ENCODE data around the gene DMRT2. TPM values are rescaled to one million over a fixed set of nuclear protein-coding genes. Genes with fewer than 3 reads are reported as not detected.

DMRT2 gene
- total and polyA plus RNA-seq, 4 donors, result 0.03 TPM; not detected in 3

GRCh38 chr9:1057910-1058309 is 7.8 kb downstream of the DMRT2 start (continued):
- TF ChIP-seq TAF1 (conservative IDR thresholded peaks at IDR 0.05), result no peak
- TF ChIP-seq RAD21 (IDR thresholded peaks at IDR 0.05), result no peak
- TF ChIP-seq EGR1 (IDR thresholded peaks at IDR 0.05; ENCODE audit: low read depth in 2 of 2), result no peak

GRCh38 chr9:1058826-1059487 is 8.8 kb downstream of the DMRT2 start:
- no peaks in the 10 kb centered on the region for H3K36me3 ChIP-seq (ENCODE audit: control insufficient read depth in 4 of 4, insufficient read depth in 3 of 4, low read depth in 1 of 4, low read length in 3 of 4)
- H3K27me3 ChIP-seq (ENCODE audit: control insufficient read depth in 4 of 4, insufficient read depth in 4 of 4, low read length in 3 of 4), result peaks cover 0 to 15% (median 2%) of the 10 kb centered on the region in 4 donors

More at GRCh38 chr9:1058826-1059487, 8.8 kb downstream of the DMRT2 start:
- DNase-seq (ENCODE audit: low spot score), result no peak
- TF ChIP-seq RAD21 (IDR thresholded peaks at IDR 0.05), result no peak
- TF ChIP-seq ZBTB33 (IDR thresholded peaks at IDR 0.05), result no peak
- no peak for TF ChIP-seq RXRA (IDR thresholded peaks at IDR 0.05)
- TF ChIP-seq FOXA1 (IDR thresholded peaks at IDR 0.05), result no peak
- no peak for TF ChIP-seq YY1 (IDR thresholded peaks at IDR 0.05)
- TF ChIP-seq FOXA2 (IDR thresholded peaks at IDR 0.05), result no peak
- TF ChIP-seq JUND (IDR thresholded peaks at IDR 0.05), result no peak
- TF ChIP-seq TAF1 (conservative IDR thresholded peaks at IDR 0.05), result no peak
- no peak for TF ChIP-seq HNF4G (IDR thresholded peaks at IDR 0.05)
- TF ChIP-seq HNF4A (conservative IDR thresholded peaks at IDR 0.05), result no peak
- no peak for TF ChIP-seq REST (IDR thresholded peaks at IDR 0.05)
- no peak for TF ChIP-seq CTCF (IDR thresholded peaks at IDR 0.05; ENCODE audit: low read depth, low read length, missing input control)
- TF ChIP-seq GABPA (IDR thresholded peaks at IDR 0.05 in 1 of 2, conservative IDR thresholded peaks at IDR 0.05 in 1 of 2), result no peak
- TF ChIP-seq MAX (IDR thresholded peaks at IDR 0.05), result no peak
- TF ChIP-seq EGR1 (IDR thresholded peaks at IDR 0.05; ENCODE audit: low read depth in 2 of 2), result no peak
- no peak for TF ChIP-seq ATF3 (IDR thresholded peaks at IDR 0.05)
- H3K9me3 ChIP-seq (ENCODE audit: control insufficient read depth in 4 of 4, low read length in 3 of 4), result no peaks in the 10 kb centered on the region
- H3K4me3 ChIP-seq (ENCODE audit: low read depth in 1 of 3, low read length in 3 of 3), result no peak overlapping the region
- no peak overlapping the region for H3K27ac ChIP-seq (ENCODE audit: low read depth in 1 of 2, low read length in 2 of 2)
- H3K4me1 ChIP-seq (ENCODE audit: control insufficient read depth in 4 of 4, insufficient read depth in 4 of 4, low read length in 3 of 4), result no peaks in the 10 kb centered on the region
- 75% methylated on average over 6 of the region's 6 CpGs for WGBS
- no peak overlapping the region for H3K9ac ChIP-seq (ENCODE audit: low read depth in 1 of 2, low read length in 2 of 2)
